HG03460 (cell line): ENCODE data around the gene FANCL.
"Not testable (repeated sequence)": the region's sequence is repeated elsewhere in the genome, so short reads cannot be mapped to it uniquely, and the experiment has no call there.

Source experiments
- ATAC-seq: cut with Tn5 transposase; IDR thresholded peaks from one replicate; pipeline ENCODE4 v1.9.1; 2021; ENCODE audit not compliant: unreplicated experiment

Gene FANCL

GRCh38 chr2:58155160-58155778, 85.9 kb downstream of the FANCL start:
- ATAC-seq, result no peak

- ATAC-seq, result no peak
Measured at GRCh38 chr2:58146707-58147106, 94.4 kb downstream of the FANCL start.

GRCh38 chr2:58145769-58146168, 95.4 kb downstream of the FANCL start:
- ATAC-seq, result not testable (repeated sequence)

- no peak for ATAC-seq
Measured at GRCh38 chr2:58140508-58141072, 100.5 kb downstream of the FANCL start.

GRCh38 chr2:58138396-58139030, 102.6 kb downstream of the FANCL start:
- ATAC-seq, result no peak

- no peak for ATAC-seq
Measured at GRCh38 chr2:58137856-58138255, 103.3 kb downstream of the FANCL start.

- no peak for ATAC-seq
Measured at GRCh38 chr2:58137221-58137620, 103.9 kb downstream of the FANCL start.

GRCh38 chr2:58135861-58136260, 105.3 kb downstream of the FANCL start:
- ATAC-seq, result no peak

- ATAC-seq, result no peak
Measured at GRCh38 chr2:58133395-58133794, 107.7 kb downstream of the FANCL start.

- no peak for ATAC-seq
Measured at GRCh38 chr2:58131191-58132011, 109.7 kb downstream of the FANCL start.

GRCh38 chr2:58130238-58130637, 110.9 kb downstream of the FANCL start:
- ATAC-seq, result no peak

GRCh38 chr2:58127111-58127510, 114.0 kb downstream of the FANCL start:
- no peak for ATAC-seq

GRCh38 chr2:58122540-58122939, 118.6 kb downstream of the FANCL start:
- ATAC-seq, result no peak

- no peak for ATAC-seq
Measured at GRCh38 chr2:58122040-58122439, 119.1 kb downstream of the FANCL start.

- no peak for ATAC-seq
Measured at GRCh38 chr2:58120626-58121229, 120.4 kb downstream of the FANCL start.

GRCh38 chr2:58113563-58113962, 127.6 kb downstream of the FANCL start:
- ATAC-seq, result not testable (repeated sequence)

GRCh38 chr2:58110765-58111164, 130.4 kb downstream of the FANCL start:
- no peak for ATAC-seq

GRCh38 chr2:58109481-58109880, 131.6 kb downstream of the FANCL start:
- no peak for ATAC-seq
